GM19438 (cell line): Measurements from ENCODE around the gene TM2D1.
"Not testable (repeated sequence)": the region's sequence is repeated elsewhere in the genome, so short reads cannot be mapped to it uniquely, and the experiment has no call there.

Source experiments
- ATAC-seq: cut with Tn5 transposase; IDR thresholded peaks from one replicate; pipeline ENCODE4 v1.9.1; 2021; ENCODE audit warnings: low read depth; ENCODE audit not compliant: unreplicated experiment

Gene TM2D1

DNA sequence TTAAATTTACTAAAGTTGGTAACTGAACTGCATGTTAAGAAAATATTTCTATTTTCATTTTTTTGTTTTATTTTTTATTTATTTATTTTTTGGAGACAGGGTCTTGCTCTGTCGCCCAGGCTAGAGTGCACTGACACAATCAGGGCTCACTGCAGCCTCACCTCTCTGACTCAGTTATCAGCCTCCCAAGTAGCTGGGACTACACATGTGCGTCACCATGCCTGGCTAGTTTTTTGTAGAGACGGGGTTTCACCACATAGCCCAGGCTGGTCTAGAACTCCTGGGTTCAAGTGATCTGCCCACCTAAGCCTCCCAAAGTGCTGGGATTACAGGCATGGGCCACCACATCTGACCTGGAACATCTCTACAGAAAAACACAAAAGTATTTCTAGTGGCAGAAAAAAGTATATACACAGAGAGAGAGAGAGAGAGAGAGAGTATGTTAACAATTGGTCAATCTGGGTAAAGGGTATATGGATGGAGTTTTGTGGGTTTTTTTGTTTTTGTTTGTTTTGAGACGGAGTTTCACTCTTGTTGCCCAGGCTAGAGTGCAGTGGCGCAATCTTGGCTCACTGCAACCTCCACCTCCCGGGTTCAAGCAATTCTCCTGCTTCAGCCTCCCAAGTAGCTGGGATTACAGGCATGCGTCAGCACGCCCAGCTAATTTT is 5.8 kb downstream of the TM2D1 start:
- not testable (repeated sequence) for ATAC-seq

DNA sequence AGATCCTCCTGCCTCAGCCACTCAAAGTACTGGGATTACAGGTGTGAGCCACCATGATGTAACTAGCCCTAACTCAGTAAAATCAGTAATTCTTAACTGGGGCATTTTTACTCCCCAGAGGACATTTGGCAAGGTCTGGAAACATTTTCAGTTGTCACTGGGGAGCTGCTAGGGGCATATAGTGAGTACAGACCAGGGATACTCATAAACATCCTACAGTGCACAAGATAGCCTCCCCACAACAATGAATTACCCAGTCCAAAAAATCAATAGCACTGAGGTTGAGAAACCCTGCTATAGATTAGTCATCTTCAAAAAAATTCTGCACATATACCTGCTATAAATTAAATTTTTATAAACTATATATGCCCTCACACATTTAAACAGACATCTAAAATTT is 13.0 kb downstream of the TM2D1 start:
- no peak for ATAC-seq

DNA sequence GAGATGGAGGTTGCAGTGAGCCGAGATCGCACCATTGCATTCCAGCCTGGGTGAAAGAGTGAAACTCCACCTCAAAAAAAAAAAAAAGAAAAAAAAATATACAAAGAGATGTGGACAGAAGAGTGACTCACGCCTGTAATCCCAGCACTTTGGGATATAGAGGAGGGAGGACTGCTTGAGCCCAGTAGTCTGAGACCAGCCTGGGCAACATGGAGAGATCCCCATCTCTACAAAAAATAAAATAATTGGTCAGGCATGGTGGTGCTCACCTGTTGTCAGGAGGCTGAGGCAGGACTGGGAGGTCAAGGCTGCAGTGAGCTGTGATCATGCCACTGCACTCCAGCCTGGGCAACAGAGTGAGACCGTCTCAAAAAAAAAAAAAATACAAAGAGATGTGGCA is 13.7 kb downstream of the TM2D1 start:
- not testable (repeated sequence) for ATAC-seq

GRCh38 chr1:61709908-61710289 is 15.0 kb downstream of the TM2D1 start:
- ATAC-seq, result no peak

- no peak for ATAC-seq
These were observed 15.7 kb downstream of the TM2D1 start for GRCh38 chr1:61708953-61709907.

GRCh38 chr1:61699911-61700851 is 24.8 kb downstream of the TM2D1 start:
- ATAC-seq, result no peak

GRCh38 chr1:61692155-61692800 is 32.7 kb downstream of the TM2D1 start:
- no peak for ATAC-seq

DNA sequence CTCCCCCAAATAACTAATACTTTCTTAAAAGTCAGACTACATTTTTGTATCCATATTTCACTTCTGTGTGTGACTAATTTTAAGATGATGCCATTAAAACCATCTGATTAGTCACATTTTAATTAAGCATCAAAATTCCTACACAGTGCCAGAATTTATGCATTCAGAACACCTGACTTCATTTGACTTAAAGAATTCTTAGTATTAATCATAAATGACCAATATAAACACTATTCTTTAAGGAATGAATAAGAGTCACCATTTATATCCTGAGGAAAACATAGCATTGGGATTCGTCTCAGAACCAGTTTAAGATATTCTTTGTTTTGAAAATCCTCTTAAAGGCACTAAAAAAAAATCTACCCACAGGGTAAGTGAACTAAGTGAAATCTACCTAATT is 37.0 kb downstream of the TM2D1 start:
- ATAC-seq, result no peak

DNA sequence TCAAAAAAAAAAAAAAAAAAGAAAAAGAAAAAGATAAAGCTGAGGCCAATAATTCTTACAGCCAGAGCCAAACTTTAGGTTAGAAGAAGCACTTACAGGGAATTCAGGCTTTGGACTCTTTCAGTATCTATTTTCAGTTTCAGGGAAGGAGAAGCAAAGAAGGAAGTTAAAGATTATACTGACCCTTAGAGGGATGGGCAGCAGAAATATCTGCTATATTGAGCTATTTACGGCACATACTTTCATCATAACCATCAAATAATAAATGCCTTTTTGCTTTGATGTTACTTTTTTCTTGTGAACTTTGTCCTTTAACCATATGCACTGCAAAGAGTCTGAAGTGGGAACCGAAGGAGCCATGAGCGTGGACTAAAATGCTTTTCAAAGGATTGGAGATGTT is 42.0 kb downstream of the TM2D1 start:
- no peak for ATAC-seq

DNA sequence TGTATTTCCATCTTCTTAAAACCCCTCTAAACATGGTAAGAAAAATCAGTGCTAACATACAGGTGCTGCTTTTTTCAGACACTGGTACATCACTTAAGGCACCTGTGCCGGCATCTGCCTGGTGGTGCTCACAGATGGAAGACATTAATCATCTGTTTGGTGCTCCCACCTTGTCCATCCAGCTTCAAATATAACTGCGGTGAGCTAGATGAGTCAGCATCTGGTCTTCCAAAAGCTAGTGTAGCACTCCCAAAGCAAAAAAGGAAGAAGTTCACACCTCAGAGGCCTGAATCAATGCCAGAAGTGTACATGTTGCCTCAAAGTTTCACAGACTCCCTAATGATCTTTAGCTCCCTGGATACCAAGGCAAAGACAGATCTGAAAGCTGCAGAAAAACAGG is 44.4 kb downstream of the TM2D1 start:
- no peak for ATAC-seq

DNA sequence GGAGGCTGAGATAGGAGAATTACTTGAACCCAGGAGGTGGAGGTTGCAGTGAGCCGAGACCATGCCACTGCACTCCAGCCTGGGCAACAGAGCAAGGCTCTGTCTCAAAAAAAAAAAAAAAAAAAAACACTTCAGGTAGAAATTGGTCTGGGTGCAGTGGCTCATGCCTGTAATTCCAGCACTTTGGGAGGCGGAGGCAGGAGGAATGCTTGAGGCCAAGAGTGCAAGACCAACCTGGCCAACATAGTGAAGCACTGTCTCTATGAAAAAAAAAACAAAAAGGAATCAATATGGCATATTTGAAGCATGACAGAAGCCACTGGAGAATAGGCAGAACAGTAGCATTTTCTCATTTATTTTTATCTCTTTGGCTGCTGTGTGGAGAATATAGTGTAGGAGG is 48.1 kb downstream of the TM2D1 start:
- not testable (repeated sequence) for ATAC-seq

- no peak for ATAC-seq
These were observed 50.7 kb downstream of the TM2D1 start for GRCh38 chr1:61674221-61674620.

GRCh38 chr1:61672376-61672775 is 52.6 kb downstream of the TM2D1 start:
- no peak for ATAC-seq

GRCh38 chr1:61670445-61670844 is 54.5 kb downstream of the TM2D1 start:
- ATAC-seq, result no peak

- ATAC-seq, result no peak
These were observed 54.9 kb downstream of the TM2D1 start for GRCh38 chr1:61670016-61670415.

- no peak for ATAC-seq
These were observed 65.9 kb downstream of the TM2D1 start for GRCh38 chr1:61659061-61659460.

DNA sequence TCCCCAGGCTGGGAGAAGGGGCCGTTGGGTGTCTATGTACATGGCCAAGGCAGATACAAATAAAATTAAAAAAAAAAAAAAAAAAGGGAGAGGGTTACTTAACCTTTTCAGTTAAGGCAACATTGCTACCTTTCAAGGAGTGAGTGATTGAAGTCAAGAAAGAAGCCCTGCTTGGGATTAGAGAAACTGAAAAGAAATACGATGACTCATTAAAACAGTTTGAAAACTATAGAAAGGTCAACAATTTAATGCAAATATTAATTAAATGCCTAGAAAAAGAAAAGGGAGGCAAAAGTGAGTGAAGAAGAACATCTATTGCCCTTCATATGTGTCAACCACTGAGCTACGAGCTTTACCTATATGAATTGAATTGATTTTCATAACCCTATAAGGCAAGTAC is 69.5 kb downstream of the TM2D1 start:
- ATAC-seq, result no peak

DNA sequence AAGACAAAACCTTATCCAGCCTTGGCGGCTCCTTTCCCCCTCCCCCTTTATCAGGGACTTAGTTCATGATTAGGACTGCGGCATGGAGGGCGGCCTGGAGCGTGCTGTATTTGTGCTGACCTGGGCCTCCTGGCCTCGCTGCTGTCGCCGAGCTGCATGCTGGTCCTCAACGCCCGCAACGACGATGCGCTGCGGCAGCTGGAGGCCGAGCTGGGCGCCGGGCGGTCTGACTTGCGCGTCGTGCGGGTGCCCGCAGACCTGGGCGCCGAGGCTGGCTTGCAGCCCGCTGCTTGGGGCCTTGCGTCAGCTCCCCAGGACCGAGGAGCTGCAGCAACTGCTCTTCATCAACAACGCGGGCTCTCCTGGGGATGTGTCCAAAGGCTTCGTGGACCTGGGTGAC is 70.9 kb downstream of the TM2D1 start:
- no peak for ATAC-seq

DNA sequence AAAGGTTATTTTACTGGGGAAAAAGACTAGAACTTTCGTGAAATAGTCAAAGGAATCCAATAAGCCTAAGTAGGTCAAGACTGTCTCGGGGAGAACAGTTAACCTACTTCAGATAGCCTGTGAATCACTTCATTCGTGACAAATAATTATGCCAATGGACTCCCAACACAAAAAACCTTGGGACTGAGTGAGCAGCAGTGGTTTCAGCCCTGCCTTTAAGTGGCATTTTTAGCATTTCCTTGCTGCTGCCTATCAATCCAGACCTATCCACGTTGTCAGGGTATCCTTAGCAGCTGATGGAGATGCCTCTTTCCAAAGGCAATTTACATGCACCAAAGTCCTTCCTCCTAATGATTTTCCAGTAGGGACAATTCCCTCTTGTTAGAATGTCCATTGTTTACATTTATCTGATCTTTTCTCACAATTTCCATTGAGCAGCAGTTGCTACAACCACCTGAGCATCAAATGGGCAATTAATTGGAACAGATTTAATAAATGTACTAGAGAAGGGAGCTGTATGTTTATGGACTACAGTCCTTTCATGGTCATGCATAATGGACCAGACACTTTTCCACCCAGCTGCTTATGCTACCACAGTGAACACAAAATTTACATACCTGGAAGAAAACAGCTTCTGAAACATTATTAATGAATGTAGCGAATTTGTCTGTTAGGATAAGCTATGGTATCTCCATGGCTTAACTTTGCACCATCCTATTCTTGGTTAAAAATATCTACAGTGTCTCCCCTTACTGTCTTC is 75.8 kb downstream of the TM2D1 start:
- ATAC-seq, result no peak

DNA sequence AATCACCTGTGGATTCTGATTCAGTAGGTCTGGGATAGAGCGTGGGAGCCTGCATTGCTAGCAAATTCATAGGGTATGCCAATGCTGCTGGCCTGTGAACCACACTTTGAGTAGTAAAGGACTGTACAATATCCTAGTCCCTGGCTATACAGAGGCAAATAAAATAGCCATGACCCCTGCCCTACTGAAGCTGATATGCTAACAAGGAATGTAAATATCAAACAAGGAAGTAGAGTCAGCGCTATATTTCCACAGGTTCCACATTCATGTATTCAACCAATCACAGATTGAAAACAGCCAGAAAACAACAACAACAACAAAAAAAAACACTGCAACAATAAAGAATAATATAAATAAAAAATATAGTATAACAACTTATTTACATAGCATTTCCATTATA is 77.8 kb downstream of the TM2D1 start:
- ATAC-seq, result no peak
